Stimulated activated CD8-positive, alpha-beta memory T cell treated with anti-CD3 and anti-CD28 coated beads, Interleukin-7, amount 100 ng/mL, for 48 hours (primary cell): ENCODE results near the gene SCN5A.

Source experiments
- DNase-seq, 2 donors: peaks; one replicate each; pipeline ENCODE4 v3.0.0-alpha.2; 2020; ENCODE audit warnings: low read depth in 1 of 2; ENCODE audit errors: extremely low read depth in 1 of 2

SCN5A gene

DNA sequence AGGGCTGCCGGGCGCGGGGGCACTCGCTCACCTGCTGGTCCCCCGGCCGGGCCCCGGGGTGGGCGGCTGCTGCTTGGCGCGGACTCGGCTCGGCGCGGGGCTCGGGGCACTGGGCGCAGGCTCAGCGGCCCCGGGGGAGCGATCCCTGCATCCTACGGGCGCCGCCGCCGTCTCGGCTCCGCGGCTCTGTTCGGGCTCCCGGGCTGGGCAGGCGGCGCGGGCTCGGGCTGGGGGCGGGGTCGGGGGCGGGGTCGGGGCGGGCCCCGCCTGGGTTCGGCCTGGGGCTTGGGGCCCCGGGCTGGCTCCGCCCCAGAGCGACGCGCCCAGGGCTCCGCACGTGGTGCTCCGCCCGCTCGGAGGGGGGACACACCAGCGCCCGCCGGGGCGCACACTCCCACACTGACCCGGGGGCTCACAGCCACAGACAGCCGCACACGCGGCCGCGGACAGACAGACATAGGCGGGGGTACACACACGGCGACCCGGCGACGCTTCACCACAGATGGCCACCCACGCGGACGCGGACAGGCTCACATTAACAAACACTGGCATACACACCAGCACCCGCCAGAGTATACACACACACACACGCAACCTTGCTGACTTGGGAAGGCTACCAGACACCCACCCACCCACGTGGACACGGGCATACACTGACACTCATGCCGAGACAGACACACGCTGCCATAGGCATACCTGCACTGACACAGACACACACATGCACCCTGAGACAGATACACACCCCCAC is at the start of gene SCN5A:
Gene SCN5A (minus strand): TSS at position 188 of the 748 bp plus-strand sequence. CDS start 16,380 bp downstream, outside the sequence.
- peak in 1 of 2 donors; percentile 22 for DNase-seq

- no peak for DNase-seq
Observed at GRCh38 chr3:38698760-38699159, 49.3 kb upstream of the SCN5A start.

DNA sequence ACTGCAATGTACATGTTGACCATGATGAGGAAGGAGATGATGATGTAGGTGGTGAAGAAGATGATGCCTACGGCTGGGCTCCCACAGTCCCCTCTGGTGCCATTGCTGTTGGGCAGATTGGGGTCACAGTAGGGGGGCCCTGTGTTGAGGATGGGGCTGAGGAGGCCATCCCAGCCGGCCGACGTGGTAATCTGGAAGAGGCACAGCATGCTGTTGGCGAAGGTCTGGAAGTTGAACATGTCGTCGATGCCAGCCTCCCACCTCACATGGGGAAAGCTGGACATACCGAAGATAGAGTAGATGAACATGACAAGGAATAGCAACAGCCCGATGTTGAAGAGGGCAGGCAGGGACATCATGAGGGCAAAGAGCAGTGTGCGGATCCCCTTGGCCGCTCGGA is 48.6 kb upstream of the SCN5A start:
- no peak for DNase-seq

DNA sequence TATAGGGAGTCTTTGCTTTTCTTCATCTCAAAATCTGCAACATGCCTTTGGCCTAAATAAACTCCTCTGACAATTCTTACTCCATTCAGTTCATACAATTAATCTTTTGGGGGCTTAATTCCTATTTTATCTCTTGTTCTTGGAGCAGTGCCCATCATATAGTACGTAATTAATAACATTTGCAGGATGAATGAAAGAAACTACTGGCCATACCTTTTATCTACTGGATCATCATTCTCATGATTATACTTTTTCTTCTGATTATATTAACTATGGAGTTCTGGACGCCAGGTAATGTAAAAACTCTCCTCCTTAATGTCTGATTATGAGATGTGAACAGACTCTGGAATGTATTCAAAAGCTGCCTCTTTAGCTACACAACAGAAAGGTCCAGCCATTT is 46.5 kb upstream of the SCN5A start:
- no peak for DNase-seq

DNA sequence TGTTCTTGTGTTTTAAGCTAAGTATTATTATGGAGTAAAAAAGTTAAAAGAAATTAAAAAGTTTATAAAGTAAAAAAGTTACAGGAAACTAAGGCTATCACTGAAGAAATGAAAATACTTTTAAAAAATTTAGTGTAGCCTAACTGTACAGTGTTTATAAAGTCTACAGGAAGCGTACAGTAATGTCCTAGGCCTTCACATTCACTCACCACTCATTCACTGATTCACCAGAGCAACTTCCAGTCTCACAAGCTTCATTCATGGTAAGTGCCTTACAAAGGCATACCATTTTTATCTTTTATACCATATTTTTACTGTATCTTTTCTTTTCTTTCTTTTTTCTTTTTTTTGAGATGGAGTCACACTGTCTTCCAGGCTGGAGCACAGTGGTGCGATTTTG is 40.7 kb upstream of the SCN5A start:
- DNase-seq = no peak

- no peak for DNase-seq
Observed at GRCh38 chr3:38689774-38690173, 40.3 kb upstream of the SCN5A start.

GRCh38 chr3:38689346-38689745 is 39.9 kb upstream of the SCN5A start:
- no peak for DNase-seq

DNA sequence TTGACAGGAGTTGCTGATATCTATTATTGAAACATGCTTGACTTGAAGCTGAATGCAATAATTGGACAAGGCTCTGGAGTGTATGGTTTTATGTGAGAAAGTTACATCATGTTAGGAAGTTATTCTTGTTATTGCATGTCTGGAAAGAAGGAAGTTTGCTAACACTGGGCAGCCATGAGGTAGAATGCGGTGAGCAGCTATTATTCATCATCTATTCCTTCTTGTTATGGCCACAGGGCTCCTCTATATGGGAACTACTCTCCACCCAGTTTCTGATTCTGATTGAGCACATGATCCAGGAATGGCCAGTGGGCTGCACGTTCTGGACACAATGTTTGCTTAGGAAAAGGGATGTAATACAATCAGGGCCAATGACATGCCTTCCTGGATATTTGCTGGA is 37.8 kb upstream of the SCN5A start:
- no peak for DNase-seq

DNA sequence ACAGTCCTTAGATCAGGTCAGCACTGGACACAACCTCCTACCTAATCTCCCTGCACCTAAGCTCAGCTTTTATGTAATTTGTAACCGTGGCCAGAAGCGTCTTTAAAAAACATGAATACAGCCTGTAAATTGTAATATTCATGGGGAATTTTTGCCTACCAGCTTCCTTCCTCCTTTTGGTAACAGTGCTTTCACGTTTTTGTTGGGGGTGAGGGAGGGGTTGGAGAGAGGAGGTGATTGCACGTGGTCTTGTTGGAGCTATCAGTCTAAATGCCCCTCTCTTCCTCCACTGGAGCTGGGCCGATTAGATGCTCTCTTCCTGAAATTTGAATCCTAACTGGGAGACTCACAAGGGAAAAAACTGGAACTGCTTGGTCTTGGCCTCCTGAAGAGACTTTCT is 35.1 kb upstream of the SCN5A start:
- no peak for DNase-seq

DNA sequence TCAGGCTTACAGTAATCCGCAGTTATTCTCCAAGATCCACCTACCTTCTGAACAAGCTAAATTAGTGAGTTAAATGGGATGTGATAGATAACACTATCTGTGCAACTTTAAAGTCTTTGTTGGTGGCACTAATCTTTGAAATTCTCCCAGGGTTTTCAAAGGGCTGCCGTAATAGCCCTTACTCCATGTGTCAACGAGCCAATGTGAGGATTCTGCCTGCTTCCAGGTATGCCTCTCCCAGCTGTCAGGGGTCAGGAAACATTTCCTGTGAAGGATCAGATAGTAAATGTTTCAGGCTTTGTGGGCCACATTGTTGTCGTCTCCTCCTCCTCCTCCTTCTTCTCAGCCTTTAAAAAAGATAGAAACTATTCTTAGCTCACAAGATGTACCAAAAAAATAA is 20.2 kb upstream of the SCN5A start:
- DNase-seq = no peak

DNA sequence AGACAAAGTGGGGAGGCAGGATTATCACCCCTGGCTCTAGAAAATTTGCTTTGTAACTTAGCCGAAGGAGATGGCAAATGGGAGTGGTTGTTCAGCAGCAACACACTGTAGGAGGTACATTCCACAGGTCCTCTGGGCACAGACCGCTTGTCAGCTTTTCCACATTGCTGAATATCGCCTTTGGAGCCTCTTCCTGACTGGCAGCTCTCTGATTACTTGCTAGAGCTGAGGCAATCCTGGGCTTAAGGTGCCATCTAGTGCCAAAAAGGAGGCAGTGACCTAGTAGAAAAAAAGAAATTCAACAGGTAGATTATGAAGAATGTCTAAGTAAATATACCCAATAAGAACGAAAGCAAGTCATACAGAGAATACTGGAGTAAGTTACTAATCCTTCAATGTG is 13.1 kb upstream of the SCN5A start:
- no peak for DNase-seq

DNA sequence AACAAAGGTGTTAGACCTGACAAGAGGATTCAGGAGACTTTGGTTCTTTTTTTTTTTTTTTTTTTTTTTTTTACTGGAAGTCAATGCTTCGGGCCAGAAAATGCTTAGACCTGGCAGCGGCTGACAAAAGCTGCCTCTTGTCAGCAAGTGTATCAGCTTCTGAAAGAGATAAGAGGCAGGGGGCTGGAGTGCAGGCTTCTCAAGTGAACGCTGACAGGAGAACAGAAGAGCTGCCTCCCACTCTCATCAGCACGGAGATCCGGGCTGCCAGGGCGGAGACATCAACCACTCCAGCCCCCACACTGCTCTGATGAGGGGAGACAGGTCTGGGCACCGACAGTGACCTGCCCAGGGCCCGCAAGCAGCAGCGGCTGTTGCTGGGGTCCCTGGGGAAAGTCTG is 9.4 kb upstream of the SCN5A start:
- DNase-seq = no peak

DNA sequence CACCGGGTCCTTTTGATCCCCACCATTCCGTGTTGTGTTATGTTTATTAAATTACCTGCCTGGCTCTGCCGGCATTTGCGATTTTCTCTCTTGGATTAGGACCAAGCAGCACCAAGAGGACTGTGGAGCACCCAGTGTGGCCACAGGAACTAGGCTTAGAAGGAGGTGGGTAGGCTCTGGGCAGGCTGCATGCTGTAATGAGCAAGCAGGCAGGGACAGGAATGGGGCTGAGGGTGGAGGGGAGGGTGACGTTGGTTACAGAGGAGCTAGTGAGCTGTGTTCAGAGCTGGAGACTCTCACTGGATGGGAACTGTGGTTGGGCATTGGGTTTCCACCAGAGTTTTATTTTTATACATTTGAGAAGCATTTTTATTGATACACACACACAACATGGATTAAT is 7.9 kb upstream of the SCN5A start:
- no peak for DNase-seq

- DNase-seq = no peak
Observed at GRCh38 chr3:38655708-38656300, 6.3 kb upstream of the SCN5A start.

- DNase-seq = no peak
Observed at GRCh38 chr3:38653685-38654537, 4.4 kb upstream of the SCN5A start.

DNA sequence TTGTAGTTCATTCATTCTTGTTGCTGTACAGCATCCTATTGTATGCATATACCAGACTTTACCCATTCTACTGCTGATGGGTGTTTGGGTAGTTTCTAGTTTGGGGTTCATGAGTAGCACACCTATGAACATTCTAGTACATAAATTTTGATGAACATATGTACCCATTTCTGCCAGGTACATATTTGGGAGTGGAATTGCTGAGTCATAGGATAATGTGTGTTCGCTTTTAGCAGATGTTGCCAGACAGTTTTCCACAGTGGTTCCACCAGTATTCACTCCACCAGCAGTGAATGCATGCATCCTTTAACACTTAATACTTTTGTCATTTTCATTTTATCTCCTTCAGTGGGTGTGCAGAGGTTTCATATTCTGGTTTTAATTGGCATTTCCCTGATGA is 3.4 kb upstream of the SCN5A start:
- DNase-seq = no peak

GRCh38 chr3:38651153-38651789 is 1.8 kb upstream of the SCN5A start:
- peak; percentile 34 to 49 for DNase-seq

GRCh38 chr3:38650248-38650951 is 913 bp upstream of the SCN5A start:
- no peak for DNase-seq

- no peak for DNase-seq
Observed at GRCh38 chr3:38648659-38649499, 608 bp downstream of the SCN5A start.
